ENCODE data around the gene VPS8.
A peak's percentile ranks its signal among the peaks of the same experiment; 100 is the strongest.
"Not testable (repeated sequence)": the region's sequence is repeated elsewhere in the genome, so short reads cannot be mapped to it uniquely, and the experiment has no call there.

The VPS8 gene

DNA sequence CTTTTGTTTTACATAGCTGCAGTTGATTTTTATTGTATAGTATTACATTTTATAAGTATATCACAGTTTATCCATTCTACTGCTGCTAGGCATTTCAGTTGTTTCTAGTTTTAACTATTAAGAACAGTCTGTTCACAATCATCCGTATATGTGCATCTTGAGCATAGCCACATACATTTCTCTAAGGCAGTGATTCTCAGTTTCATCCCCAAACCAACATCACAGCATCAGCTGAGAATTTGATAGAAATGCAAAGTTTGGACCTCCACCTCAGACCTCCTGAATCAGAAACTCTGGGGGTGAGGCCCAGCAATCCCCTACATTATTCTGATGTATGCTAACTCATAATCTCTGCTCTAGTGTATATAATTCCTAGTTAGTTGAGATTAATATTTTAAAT is 120.8 kb downstream of the VPS8 start:
- DNase-seq: no peak

GRCh38 chr3:184937611-184938010 is 125.6 kb downstream of the VPS8 start:
- DNase-seq: no peak

- no peak for DNase-seq
Observed at GRCh38 chr3:184941408-184941807, 129.4 kb downstream of the VPS8 start.

DNA sequence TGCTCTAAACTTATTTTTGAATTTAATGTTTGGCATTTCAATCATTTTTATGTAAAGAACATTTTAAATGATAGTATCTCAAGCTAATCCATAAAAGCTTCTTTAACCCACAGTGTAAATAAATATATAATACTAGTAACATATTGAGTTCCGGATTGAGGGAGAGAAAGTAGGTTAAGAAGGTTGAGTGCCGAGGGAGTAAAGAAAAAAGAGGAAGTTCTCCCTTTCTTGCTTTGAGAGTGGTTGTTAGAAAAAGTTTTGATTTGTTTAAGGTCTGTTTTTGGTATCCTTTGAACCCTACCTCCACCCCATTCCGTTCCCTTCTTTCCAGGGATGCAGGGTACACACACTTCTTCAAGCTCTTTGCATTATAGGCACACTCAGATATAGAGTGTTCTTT is 130.8 kb downstream of the VPS8 start:
- DNase-seq: no peak

DNA sequence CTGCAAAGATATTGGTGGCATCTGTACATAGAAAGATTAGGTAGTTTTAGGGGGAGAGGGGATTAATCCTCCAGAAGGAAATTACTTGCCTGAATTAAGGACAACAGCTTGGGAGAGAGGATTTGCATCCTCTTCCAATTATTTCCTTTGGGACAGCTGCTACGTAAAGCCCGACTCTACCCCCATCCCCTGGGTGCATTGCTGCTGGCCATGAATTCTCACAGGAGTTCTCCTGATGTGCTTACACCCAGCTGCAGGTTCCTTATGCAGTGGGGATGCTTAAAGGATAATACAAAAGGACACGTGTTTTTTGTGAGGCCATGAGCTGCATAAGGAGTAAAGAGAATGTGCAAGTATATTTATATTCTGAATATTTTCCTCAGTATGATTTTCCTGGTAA is 132.3 kb downstream of the VPS8 start:
- DNase-seq: no peak

DNA sequence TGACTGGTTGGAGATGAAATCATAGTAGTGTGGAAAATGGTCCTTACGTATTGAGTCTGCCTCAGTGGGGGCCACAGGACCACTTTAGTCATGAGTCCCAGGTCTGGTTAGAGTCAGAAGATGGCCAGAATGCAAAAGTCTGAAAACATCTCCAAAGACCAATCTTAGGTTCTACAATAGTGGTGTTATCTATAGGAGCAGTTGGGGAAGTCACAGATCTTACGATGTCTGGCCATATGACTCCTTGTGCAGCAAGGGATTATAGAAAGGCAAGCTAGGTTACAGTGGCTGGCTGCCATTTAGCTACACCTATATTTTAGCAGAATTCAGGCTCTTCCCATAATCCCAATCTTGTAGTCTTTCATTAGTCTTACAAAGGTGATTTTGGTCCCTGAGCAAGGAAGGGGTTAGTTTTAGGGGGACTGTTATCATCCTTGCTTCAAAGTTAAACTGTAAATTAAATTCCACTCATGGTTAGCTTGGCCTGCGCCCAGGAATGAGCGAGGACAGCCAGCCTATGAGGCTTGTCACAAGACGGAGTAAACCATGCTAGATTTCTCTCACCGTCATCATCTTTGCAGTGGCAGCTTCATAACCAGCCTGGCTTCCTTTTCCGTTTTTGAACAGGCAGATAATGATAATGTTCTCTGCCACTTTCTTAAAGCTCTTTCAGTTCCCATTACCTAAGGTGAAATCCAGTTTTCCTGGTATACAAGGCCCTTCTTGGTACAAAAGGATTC is 134.1 kb downstream of the VPS8 start:
- no peak for DNase-seq

GRCh38 chr3:184946917-184947316 is 135.0 kb downstream of the VPS8 start:
- DNase-seq: no peak

DNA sequence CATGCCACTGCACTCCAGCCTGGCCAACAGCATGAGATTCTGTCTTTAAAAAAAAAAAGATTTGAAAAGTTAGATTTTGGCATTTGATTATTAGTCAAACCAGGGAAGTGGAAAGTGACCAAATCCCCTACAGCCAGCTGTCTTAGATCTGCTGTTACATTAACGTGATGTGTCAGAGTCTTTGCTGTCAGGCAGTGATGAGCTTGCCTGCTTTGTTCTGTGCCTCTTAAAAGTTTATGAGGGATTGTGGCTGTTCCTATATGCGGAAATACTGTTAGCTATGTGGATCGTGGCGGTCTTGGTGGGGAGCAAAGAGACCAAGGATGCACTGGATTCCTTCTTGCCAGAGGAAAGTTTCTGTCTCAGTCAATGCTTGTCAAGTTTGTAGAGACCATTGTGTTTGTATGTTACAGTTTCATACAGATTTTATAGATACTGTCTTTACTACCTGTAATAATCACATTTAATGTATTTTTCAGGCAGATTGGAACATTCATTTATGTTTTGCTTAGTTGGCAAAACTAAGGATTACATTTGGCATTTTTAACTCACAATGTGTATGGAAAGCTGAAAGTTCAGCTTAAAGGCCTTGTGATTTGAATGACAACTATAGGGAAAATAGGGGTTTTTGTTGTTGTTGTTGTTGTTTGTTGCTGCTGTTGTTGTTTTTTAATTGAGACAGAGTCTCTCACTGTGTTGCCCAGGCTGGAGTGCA is 137.4 kb downstream of the VPS8 start:
- DNase-seq: no peak

DNA sequence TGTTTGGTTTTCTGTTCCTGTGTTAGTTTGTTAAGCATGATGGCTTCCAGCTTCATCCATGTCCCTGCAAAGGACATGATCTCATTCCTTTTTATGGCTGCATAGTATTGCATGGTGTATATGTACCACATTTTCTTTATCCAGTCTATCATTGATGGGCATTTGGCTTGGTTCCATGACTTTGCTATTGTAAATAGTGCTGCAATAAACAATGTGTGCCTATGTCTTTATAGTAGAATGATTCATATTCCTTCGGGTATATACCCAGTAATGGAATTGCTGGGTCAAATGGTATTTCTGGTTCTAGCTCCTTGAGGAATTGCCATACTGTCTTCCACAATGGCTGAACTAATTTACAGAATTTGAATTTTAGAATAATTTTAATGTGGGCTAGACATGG is 138.8 kb downstream of the VPS8 start:
- not testable (repeated sequence) for DNase-seq

DNA sequence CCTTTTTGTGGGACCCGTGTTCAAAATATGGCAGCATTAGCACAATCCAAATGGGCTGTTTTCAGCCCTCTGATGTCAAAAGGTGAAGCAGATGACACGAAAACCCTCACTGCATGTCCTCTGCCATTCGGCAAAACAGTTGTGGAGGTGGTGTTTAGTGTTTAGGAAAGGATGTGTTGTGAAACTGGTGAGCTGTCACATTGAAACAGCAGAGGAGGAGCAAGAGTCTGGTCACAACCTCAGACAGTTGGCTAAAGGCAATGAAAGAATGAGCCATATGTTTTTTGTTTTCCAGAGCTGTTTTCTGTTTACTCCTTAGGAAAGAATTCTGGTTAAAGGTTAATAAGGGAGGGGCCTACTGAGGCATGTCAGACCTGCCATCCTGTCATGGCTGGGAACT is 140.7 kb downstream of the VPS8 start:
- no peak for DNase-seq

GRCh38 chr3:184953401-184953800 is 141.4 kb downstream of the VPS8 start:
- DNase-seq: no peak

DNA sequence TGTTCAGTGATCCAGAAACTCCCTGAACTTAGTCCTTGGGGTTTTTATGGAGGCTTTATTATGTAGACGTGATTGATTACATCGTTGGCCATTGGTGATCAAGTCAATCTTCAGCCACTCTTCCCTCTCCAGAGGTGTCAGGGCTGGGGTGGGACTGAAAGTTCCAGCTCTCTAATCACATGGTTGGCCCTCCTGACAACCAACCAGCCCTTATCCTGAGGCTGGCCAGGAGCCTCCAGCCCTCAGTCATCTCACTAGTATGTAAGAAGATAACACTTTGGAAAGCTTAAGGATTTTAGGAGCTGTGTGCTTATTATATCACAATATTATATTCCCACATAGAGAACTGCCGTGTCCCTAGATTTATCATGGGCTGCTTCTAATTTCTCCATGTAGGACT is 142.3 kb downstream of the VPS8 start:
- no peak for DNase-seq

GRCh38 chr3:184954851-184955250 is 142.9 kb downstream of the VPS8 start:
- peak in 1 of 3 experiments; percentile 11 for DNase-seq

DNA sequence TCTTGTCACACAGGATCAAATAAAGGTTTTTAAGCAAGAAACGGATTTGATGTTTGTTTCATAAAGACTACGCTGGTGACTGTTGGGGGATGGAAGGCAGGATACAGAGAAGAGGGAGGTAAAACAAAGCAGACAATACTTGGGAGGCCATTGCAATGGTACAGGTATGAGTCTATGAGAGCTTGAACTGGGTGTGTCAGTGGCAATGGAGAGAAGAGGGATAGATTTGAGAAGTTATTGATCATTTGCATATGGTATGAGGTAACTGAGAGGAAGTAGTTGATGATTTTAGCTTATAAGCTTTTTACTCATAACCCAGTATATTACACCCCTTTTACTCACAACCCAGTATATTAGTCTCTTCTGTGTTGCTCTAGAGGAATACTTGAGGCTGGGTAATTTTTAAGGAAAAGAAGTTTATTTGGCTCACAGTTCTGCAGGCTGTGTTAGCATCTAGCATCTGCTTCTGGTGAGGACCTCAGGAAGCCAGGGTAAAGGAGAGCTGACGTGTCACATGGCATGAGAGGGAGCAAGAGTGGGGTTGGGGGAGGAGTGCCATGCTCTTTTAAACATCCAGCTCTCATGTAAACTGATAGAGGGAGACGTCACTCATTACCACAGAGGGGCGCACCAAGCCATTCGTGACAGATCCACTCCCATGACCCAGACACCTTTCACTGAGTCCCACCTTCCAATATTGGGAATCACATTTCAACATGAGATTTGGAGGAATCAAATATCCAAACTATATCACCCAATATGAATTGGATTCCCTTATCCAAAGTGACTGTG is 153.9 kb downstream of the VPS8 start:
- DNase-seq: peak in 1 of 3 experiments; percentile 5

DNA sequence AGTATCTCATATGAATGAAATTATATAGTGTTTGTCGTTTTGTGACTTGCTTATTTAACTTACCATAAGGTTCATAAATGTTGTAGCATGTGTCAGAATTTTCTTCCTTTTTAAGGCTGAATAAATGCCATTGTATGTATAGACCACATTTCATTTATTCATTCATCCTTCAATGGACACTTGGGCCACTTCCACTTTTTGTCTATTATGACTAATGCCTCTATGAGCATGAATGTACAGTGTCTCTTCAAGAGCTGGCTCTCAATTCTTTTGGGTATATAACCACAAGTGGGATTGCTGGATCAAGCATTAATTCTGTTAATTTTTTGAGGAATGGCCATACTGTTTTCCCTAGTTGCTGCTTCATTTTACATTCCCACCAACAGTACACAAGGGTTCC is 156.1 kb downstream of the VPS8 start:
- DNase-seq: no peak

DNA sequence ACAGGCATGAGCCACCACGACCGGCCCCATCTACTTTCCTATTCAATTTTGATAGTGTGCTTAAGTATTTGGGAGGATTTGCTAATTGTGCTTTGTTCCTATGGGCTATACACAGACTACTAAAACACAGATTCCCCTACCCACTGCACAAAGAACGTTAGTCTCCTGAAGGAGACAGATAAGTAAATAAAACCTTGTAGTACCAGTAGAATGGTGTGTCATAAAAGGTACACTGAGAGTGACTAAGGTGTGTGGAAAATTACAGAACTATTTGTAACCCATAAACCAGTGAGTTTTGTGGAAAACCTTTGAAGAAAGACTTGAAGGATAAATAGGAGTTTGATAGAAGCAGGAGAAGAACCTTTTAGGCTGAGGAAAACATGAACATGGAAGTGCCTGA is 158.2 kb downstream of the VPS8 start:
- no peak for DNase-seq

DNA sequence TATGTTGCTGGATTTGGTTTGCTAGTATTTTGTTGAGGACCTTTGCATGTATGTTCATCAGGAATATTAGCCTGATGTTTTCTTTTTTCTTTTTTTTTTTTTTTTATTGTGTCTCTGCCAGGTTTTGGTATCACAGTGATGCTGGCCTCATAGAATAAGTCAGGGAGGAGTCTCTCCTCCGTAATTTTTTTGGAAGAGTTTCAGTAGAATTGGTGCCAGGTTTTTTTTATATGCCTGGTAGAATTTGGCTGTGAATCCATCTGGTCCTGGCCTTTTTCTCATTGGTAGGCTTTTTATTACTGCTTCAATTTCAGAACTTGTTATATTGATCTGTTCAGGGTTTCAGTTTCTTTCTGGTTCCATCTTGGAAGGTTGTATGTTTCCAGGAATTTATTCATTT is 165.8 kb downstream of the VPS8 start:
- no peak for DNase-seq

DNA sequence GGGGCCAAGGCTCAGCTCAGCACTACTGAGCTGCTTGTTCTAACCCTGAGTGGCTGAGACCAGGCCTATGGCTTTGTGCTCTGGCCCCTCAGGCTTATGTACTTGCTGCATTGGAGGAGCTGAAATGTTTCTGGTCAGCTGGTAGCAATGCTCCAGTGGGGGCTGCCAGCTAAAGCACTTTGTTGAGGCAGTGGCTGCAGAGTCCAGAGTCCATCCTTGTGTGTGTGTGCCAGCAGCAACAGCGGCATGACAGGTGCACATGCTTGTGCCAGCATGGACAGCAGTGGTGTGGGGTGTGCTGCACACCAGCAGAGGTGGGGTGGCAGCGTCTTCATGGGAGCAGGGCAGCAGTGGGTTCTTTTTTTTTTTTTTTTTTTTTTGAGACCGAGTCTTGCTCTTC is 169.1 kb downstream of the VPS8 start:
- no peak for DNase-seq

GRCh38 chr3:184982076-184982475 is 170.1 kb downstream of the VPS8 start:
- no peak for DNase-seq

- no peak for DNase-seq
Observed at GRCh38 chr3:184985586-184985985, 173.6 kb downstream of the VPS8 start.

DNA sequence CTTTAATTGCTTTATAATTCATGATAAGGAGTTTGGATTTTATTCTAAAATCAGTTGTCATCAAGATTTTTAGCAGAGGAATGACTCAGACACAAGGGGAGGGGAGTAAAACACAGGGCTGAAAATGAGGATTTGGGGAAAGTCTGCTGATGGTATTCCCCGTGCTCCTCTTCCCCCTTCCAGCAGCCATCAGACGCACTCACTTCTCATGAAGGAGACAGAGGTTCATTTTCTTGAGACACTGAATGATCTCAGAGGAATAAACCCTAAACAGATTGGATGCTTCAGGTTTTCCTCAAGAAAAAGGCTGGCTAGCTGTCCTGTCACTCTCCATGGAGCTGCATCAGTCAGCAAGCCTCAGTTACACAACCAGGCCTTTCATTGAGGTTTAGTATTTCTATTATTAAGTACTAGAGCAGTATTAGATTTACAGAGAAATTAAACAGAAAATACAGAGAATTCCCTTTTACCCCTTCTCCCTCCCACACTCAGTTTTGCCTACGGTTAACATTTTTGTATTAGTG is 174.5 kb downstream of the VPS8 start:
- DNase-seq: no peak

DNA sequence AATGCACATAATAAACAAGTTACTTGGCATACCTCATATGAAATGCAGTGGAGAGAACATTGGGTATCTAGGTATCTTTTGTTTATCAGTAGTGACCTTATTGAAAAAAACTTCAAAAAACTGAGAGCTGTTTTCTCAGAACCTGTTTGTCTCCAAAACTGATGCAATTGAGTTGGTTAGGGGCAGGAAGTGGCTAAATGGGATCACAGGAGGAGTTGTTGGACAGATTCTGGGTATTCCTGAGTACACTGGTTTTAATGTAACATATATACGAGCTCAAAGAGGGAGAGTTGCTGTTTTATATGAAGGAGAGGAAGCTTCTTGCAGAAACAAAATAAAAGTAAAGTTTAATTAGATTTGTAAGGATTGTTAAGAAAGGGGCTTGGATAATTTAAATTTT is 181.4 kb downstream of the VPS8 start:
- DNase-seq: no peak

GRCh38 chr3:185003876-185004275 is 191.9 kb downstream of the VPS8 start:
- DNase-seq: not testable (repeated sequence)

- no peak for DNase-seq
Observed at GRCh38 chr3:185009650-185010049, 197.7 kb downstream of the VPS8 start.
